K562 (cell line): Measurements from ENCODE around the gene FBXW2. TPM values are rescaled to one million over a fixed set of nuclear protein-coding genes. Genes with fewer than 3 reads are reported as not detected.

ENCODE experiments used
- ATF3 ChIP-seq, 2 experiments: fragments of 450-650 bp in 1 of 2; sonication (generic) in 1 of 2; formaldehyde crosslinking in 1 of 2; IDR thresholded peaks in 1 of 2; conservative IDR thresholded peaks in 1 of 2; 2 replicates each; pipeline versions ENCODE4 v1.6.1 to v1.8.1; 2016 to 2023; ENCODE audit warnings: mild to moderate bottlenecking in 2 of 2, moderate library complexity in 2 of 2, inconsistent platforms in 1 of 2, missing genetic modification reagents in 1 of 2
- CBFA2T2 ChIP-seq: fragments of 450-650 bp; conservative IDR thresholded peaks from 2 replicates; pipeline ENCODE4 v1.6.1; 2017; ENCODE audit warnings: mild to moderate bottlenecking
- DPF2 ChIP-seq: fragments of 450-650 bp; IDR thresholded peaks from 2 replicates; pipeline ENCODE4 v1.6.1; 2016
- FOSL1 ChIP-seq: fragments of 200-800 bp; sonication (Bioruptor generic); conservative IDR thresholded peaks from 2 replicates; pipeline ENCODE4 v1.6.1; 2016; ENCODE audit warnings: missing genetic modification characterization, missing compliant biosample characterization
- HMBOX1 ChIP-seq: sonication (generic); IDR thresholded peaks from 2 replicates; pipeline ENCODE4 v1.6.1; 2016
- MEF2D ChIP-seq: conservative IDR thresholded peaks from 2 replicates; pipeline ENCODE4 v1.6.1; 2016; ENCODE audit warnings: low read depth, missing genetic modification characterization, missing compliant biosample characterization
- MYNN ChIP-seq, 2 experiments: sonication (generic); formaldehyde crosslinking in 1 of 2; IDR thresholded peaks; 2 replicates each; pipeline versions ENCODE4 v1.5.0 to v1.6.1; 2016 to 2020; ENCODE audit warnings: antibody characterized with exemption in 1 of 2, missing genetic modification reagents in 1 of 2
- POLR2AphosphoS5 ChIP-seq: IDR thresholded peaks from 2 replicates; pipeline ENCODE4 v1.6.1; 2011; ENCODE audit warnings: mild to moderate bottlenecking, low read depth, low read length, moderate library complexity; ENCODE audit not compliant: control insufficient read depth, insufficient read depth
- ZNF253 ChIP-seq: fragments of 250-450 bp; sonication (Bioruptor Pico); conservative IDR thresholded peaks from 2 replicates; pipeline ENCODE4 v1.6.1; 2021; ENCODE audit warnings: mild to moderate bottlenecking
- polyA plus RNA-seq, 8 experiments: library from polyadenylated mRNA; depleted of rRNA in 4 of 8; stranded (reverse) in 5 of 8; unstranded in 3 of 8; fragments of >200 nt; fragmentation: Nextera tagmentation in 2 of 8; fragmentation: Illumina TruSeq in 1 of 8; extraction: Ambion mirVana in 2 of 8; extraction: Trizol in 1 of 8; gene quantifications; 2 replicates each; pipeline versions ENCODE4 v1.2.1 to v1.2.3, GENCODE V29; 2011 to 2014; ENCODE audit warnings: inconsistent platforms in 1 of 8, missing spikeins in 1 of 8
- total RNA-seq, 7 experiments: library from RNA; depleted of rRNA in 6 of 7; stranded (reverse); fragments of >200 nt in 6 of 7; fragmentation: Illumina TruSeq in 2 of 7; extraction: Trizol in 2 of 7; gene quantifications; 2 replicates each; pipeline versions ENCODE4 v1.2.1 to v1.2.3, GENCODE V29; 2011 to 2021; ENCODE audit warnings: low replicate concordance in 1 of 7
- TF ChIP-seq, protein P1 (sequence below): IDR thresholded peaks from 3 replicates; pipeline ENCODE4 v1.6.1; 2011; ENCODE audit warnings: borderline replicate concordance, mild to moderate bottlenecking; ENCODE audit not compliant: insufficient read length, insufficient read depth

Gene FBXW2
- total and polyA plus RNA-seq, 9 of the 15 experiments (the other 6 are each of a cell fraction or from before 2014, with no cell fraction given) = 2.5 to 57.8 (median 28.1) TPM

GRCh38 chr9:120775859-120776258, 17.4 kb downstream of the FBXW2 start (continued):
- peak; percentile 52; the same call in 1 of the 2 replicates for TF ChIP-seq POLR2AphosphoS5
- peak; percentile 59; the same call in 1 of the 2 replicates for TF ChIP-seq ATF3 (IDR thresholded peaks at IDR 0.05)
- no peak for TF ChIP-seq ATF3 (CRISPR knock-in tag; conservative IDR thresholded peaks at IDR 0.05)
- TF ChIP-seq DPF2 = peak; percentile 44
- no peak for TF ChIP-seq ZNF253 (CRISPR knock-in tag)
- TF ChIP-seq HMBOX1 = peak; percentile 19; the same call in 1 of the 2 replicates
- peak; percentile 60 for TF ChIP-seq CBFA2T2
- TF ChIP-seq MEF2D (tag) = no peak
- peak; percentile 76 for TF ChIP-seq FOSL1 (tag)
- TF ChIP-seq, protein P1, sequence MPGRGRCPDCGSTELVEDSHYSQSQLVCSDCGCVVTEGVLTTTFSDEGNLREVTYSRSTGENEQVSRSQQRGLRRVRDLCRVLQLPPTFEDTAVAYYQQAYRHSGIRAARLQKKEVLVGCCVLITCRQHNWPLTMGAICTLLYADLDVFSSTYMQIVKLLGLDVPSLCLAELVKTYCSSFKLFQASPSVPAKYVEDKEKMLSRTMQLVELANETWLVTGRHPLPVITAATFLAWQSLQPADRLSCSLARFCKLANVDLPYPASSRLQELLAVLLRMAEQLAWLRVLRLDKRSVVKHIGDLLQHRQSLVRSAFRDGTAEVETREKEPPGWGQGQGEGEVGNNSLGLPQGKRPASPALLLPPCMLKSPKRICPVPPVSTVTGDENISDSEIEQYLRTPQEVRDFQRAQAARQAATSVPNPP = no peak
- peak; percentile 60; the same call in 1 of the 2 replicates for TF ChIP-seq MYNN (IDR thresholded peaks at IDR 0.05)
- TF ChIP-seq MYNN (CRISPR knock-in tag; IDR thresholded peaks at IDR 0.05) = no peak
